Measurements from ENCODE around the gene GARNL3. TPM values are rescaled to one million over a fixed set of nuclear protein-coding genes. Genes with fewer than 3 reads are reported as not detected.
A peak's percentile ranks its signal among the peaks of the same experiment; 100 is the strongest.

The GARNL3 gene
- total and polyA plus RNA-seq, 2 of the 13 experiments (the other 11 are each of a cell fraction or from before 2014, with no cell fraction given): 3.9 to 11.0 TPM

DNA sequence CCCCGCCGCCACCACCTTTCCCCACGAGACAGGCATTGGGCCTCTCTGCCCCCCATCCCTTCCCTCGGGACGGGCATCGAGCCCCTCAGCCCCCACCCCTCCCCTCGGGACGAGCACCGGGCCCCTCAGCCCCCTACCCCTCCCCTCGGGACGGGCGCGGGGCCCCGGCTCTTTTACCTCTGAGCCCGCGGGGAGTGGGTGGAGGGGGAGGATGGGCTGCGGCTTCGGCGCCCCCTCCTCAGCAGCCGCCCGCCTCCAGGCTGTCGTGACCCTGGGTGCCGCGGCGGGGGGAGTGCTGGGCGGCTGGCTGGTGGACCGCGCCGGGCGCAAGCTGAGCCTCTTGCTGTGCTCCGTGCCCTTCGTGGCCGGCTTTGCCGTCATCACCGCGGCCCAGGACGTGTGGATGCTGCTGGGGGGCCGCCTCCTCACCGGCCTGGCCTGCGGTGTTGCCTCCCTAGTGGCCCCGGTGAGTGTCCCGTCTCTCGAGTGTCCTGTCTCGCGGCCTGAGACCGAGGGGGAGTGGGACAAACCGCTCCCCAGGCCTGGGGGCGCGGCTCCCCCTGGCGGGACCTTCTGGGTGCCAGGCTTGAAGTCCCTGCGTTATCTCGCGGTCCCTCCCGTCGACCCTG, 133.2 kb downstream of the GARNL3 start (continued):
- no peak for TF ChIP-seq ZNF232 (CRISPR knock-in tag; IDR thresholded peaks at IDR 0.05; ENCODE audit: borderline replicate concordance)
- no peak for TF ChIP-seq MLLT10 (CRISPR knock-in tag; IDR thresholded peaks at IDR 0.05)
- TF ChIP-seq BORCS8-MEF2B (CRISPR knock-in tag; IDR thresholded peaks at IDR 0.05): no peak
- TF ChIP-seq, protein P1, sequence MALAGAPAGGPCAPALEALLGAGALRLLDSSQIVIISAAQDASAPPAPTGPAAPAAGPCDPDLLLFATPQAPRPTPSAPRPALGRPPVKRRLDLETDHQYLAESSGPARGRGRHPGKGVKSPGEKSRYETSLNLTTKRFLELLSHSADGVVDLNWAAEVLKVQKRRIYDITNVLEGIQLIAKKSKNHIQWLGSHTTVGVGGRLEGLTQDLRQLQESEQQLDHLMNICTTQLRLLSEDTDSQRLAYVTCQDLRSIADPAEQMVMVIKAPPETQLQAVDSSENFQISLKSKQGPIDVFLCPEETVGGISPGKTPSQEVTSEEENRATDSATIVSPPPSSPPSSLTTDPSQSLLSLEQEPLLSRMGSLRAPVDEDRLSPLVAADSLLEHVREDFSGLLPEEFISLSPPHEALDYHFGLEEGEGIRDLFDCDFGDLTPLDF (CRISPR knock-in tag; IDR thresholded peaks at IDR 0.05): no peak
- peak; percentile 40; the same call in 1 of the 2 replicates for TF ChIP-seq ZNF225 (CRISPR knock-in tag; IDR thresholded peaks at IDR 0.05)
- no peak for TF ChIP-seq KMT2B (CRISPR knock-in tag; IDR thresholded peaks at IDR 0.05)
- TF ChIP-seq ZNF607 (CRISPR knock-in tag; IDR thresholded peaks at IDR 0.05; ENCODE audit: borderline replicate concordance): 0 out of 2 replicates have a peak, but pooled peaks have one; percentile 62
- TF ChIP-seq, protein P2, sequence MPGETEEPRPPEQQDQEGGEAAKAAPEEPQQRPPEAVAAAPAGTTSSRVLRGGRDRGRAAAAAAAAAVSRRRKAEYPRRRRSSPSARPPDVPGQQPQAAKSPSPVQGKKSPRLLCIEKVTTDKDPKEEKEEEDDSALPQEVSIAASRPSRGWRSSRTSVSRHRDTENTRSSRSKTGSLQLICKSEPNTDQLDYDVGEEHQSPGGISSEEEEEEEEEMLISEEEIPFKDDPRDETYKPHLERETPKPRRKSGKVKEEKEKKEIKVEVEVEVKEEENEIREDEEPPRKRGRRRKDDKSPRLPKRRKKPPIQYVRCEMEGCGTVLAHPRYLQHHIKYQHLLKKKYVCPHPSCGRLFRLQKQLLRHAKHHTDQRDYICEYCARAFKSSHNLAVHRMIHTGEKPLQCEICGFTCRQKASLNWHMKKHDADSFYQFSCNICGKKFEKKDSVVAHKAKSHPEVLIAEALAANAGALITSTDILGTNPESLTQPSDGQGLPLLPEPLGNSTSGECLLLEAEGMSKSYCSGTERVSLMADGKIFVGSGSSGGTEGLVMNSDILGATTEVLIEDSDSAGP (CRISPR knock-in tag; IDR thresholded peaks at IDR 0.05; ENCODE audit: borderline replicate concordance): peak; percentile 23; the same call in 1 of the 2 replicates
- no peak for TF ChIP-seq FOXK2 (IDR thresholded peaks at IDR 0.05)
- TF ChIP-seq HDAC2 (CRISPR knock-in tag; IDR thresholded peaks at IDR 0.05): peak; percentile 65
- TF ChIP-seq ZNF296 (CRISPR knock-in tag; conservative IDR thresholded peaks at IDR 0.05): no peak
- TF ChIP-seq CBX5 (CRISPR knock-in tag; IDR thresholded peaks at IDR 0.05; ENCODE audit: borderline replicate concordance): peak; percentile 62; the same call in 1 of the 2 replicates
- no peak for TF ChIP-seq NKX3-1 (CRISPR knock-in tag; IDR thresholded peaks at IDR 0.05)
- no peak for TF ChIP-seq MYNN (CRISPR knock-in tag; IDR thresholded peaks at IDR 0.05; ENCODE audit: low read depth)
- TF ChIP-seq, protein P3, sequence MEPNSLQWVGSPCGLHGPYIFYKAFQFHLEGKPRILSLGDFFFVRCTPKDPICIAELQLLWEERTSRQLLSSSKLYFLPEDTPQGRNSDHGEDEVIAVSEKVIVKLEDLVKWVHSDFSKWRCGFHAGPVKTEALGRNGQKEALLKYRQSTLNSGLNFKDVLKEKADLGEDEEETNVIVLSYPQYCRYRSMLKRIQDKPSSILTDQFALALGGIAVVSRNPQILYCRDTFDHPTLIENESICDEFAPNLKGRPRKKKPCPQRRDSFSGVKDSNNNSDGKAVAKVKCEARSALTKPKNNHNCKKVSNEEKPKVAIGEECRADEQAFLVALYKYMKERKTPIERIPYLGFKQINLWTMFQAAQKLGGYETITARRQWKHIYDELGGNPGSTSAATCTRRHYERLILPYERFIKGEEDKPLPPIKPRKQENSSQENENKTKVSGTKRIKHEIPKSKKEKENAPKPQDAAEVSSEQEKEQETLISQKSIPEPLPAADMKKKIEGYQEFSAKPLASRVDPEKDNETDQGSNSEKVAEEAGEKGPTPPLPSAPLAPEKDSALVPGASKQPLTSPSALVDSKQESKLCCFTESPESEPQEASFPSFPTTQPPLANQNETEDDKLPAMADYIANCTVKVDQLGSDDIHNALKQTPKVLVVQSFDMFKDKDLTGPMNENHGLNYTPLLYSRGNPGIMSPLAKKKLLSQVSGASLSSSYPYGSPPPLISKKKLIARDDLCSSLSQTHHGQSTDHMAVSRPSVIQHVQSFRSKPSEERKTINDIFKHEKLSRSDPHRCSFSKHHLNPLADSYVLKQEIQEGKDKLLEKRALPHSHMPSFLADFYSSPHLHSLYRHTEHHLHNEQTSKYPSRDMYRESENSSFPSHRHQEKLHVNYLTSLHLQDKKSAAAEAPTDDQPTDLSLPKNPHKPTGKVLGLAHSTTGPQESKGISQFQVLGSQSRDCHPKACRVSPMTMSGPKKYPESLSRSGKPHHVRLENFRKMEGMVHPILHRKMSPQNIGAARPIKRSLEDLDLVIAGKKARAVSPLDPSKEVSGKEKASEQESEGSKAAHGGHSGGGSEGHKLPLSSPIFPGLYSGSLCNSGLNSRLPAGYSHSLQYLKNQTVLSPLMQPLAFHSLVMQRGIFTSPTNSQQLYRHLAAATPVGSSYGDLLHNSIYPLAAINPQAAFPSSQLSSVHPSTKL (CRISPR knock-in tag; IDR thresholded peaks at IDR 0.05): peak; percentile 42; the same call in 1 of the 2 replicates
- TF ChIP-seq, protein P4, sequence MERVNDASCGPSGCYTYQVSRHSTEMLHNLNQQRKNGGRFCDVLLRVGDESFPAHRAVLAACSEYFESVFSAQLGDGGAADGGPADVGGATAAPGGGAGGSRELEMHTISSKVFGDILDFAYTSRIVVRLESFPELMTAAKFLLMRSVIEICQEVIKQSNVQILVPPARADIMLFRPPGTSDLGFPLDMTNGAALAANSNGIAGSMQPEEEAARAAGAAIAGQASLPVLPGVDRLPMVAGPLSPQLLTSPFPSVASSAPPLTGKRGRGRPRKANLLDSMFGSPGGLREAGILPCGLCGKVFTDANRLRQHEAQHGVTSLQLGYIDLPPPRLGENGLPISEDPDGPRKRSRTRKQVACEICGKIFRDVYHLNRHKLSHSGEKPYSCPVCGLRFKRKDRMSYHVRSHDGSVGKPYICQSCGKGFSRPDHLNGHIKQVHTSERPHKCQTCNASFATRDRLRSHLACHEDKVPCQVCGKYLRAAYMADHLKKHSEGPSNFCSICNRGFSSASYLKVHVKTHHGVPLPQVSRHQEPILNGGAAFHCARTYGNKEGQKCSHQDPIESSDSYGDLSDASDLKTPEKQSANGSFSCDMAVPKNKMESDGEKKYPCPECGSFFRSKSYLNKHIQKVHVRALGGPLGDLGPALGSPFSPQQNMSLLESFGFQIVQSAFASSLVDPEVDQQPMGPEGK (CRISPR knock-in tag; IDR thresholded peaks at IDR 0.05): peak; percentile 87
- no peak for TF ChIP-seq PAWR (CRISPR knock-in tag; IDR thresholded peaks at IDR 0.05; ENCODE audit: borderline replicate concordance)
- TF ChIP-seq, protein P5, sequence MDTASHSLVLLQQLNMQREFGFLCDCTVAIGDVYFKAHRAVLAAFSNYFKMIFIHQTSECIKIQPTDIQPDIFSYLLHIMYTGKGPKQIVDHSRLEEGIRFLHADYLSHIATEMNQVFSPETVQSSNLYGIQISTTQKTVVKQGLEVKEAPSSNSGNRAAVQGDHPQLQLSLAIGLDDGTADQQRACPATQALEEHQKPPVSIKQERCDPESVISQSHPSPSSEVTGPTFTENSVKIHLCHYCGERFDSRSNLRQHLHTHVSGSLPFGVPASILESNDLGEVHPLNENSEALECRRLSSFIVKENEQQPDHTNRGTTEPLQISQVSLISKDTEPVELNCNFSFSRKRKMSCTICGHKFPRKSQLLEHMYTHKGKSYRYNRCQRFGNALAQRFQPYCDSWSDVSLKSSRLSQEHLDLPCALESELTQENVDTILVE (CRISPR knock-in tag; IDR thresholded peaks at IDR 0.05): peak; percentile 64; the same call in 1 of the 2 replicates
- TF ChIP-seq ARID2 (CRISPR knock-in tag; IDR thresholded peaks at IDR 0.05; ENCODE audit: borderline replicate concordance): no peak
- TF ChIP-seq MED8 (CRISPR knock-in tag; IDR thresholded peaks at IDR 0.05; ENCODE audit: insufficient replicate concordance): no peak
